ENCODE measurements around the gene MAP2K3. TPM values are rescaled to one million over a fixed set of nuclear protein-coding genes. Genes with fewer than 3 reads are reported as not detected.

The MAP2K3 gene
- total RNA-seq, 2 donors from 2014 or later = 66.6 to 81.1 TPM

Other genes starting within 250 kb of the MAP2K3 start
- gene USP22, start 241.7 kb upstream of the MAP2K3 start, total RNA-seq = 100 to 1,000 TPM; 130 to 154 TPM
- 10 to 100 TPM; 30.5 to 44.5 TPM for gene DHRS7B, start 157.7 kb upstream of the MAP2K3 start, total RNA-seq
- 10 to 100 TPM; 16.2 to 18.7 TPM for gene TMEM11, start 70.5 kb upstream of the MAP2K3 start, total RNA-seq
- 1 to 10 TPM; 8.4 to 9.7 TPM for gene NATD1, start 31.3 kb upstream of the MAP2K3 start, total RNA-seq
- 1 to 10 TPM in 1 of 2 donors, under 1 TPM in 1; 0.81 to 1.2 TPM for gene KCNJ12, start 91.6 kb downstream of the MAP2K3 start, total RNA-seq